H1 (cell line): ENCODE measurements around the gene GRM8. TPM values are rescaled to one million over a fixed set of nuclear protein-coding genes. Genes with fewer than 3 reads are reported as not detected.

ENCODE experiments used
- CTCF ChIA-PET: fragments of 300-600 bp; sonication (Branson Sonifier 250); formaldehyde crosslinking; loops from one replicate; lab custom pipeline; 2021; ENCODE audit not compliant: partially characterized antibody; lab: Charles Lee
- POLR2A ChIA-PET: fragments of 300-600 bp; sonication (Branson Sonifier 250); formaldehyde crosslinking; loops from one replicate; lab custom pipeline; 2021; ENCODE audit warnings: inconsistent platforms; ENCODE audit not compliant: partially characterized antibody; lab: Charles Lee
- DNase-seq, 2 experiments: peaks; one replicate each; pipeline versions ENCODE4 v3.0.0 to v3.0.0-alpha.2; 2010 to 2022; ENCODE audit warnings: low spot score in 2 of 2, low read depth in 1 of 2, mixed read lengths in 1 of 2
- FAIRE-seq: peaks from 2 replicates; lab custom pipeline; 2011; peaks lifted over from hg19 to GRCh38; lab: Jason Lieb, UNC
- H2AFZ ChIP-seq: 2 replicates; pipeline ENCODE4 v1.8.1; 2012; ENCODE audit warnings: low read length, inconsistent platforms
- H2AK5ac ChIP-seq: 2 replicates; pipeline ENCODE4 v1.6.1; 2013; ENCODE audit warnings: low read depth, low read length
- H2BK120ac ChIP-seq: replicated peaks from 2 replicates; pipeline ENCODE3; 2013; ENCODE audit warnings: low read depth, low read length, inconsistent platforms
- H2BK12ac ChIP-seq: 2 replicates; pipeline ENCODE4 v1.6.1; 2013; ENCODE audit warnings: low read depth, low read length
- H2BK15ac ChIP-seq: 2 replicates; pipeline ENCODE4 v1.6.1; 2013; ENCODE audit warnings: low read length
- H2BK20ac ChIP-seq: 2 replicates; pipeline ENCODE4 v1.6.1; 2013; ENCODE audit warnings: low read length
- H2BK5ac ChIP-seq: 2 replicates; pipeline ENCODE4 v1.6.1; 2013; ENCODE audit warnings: low read depth, low read length
- H3K14ac ChIP-seq: 2 replicates; pipeline ENCODE4 v1.6.1; 2013; ENCODE audit warnings: inconsistent platforms; ENCODE audit not compliant: insufficient read length
- H3K18ac ChIP-seq: 2 replicates; pipeline ENCODE4 v1.6.1; 2013; ENCODE audit warnings: low read length; ENCODE audit errors: extremely low read depth
- H3K23ac ChIP-seq: 2 replicates; pipeline ENCODE4 v1.6.1; 2013; ENCODE audit warnings: inconsistent platforms; ENCODE audit not compliant: insufficient read length
- H3K23me2 ChIP-seq: 2 replicates; pipeline ENCODE4 v1.6.1; 2013; ENCODE audit warnings: low read depth, low read length
- H3K27ac ChIP-seq: 2 replicates; pipeline ENCODE4 v1.6.1; 2011; ENCODE audit warnings: low read depth, low read length, inconsistent platforms
- H3K27me3 ChIP-seq, 4 experiments: replicated peaks in 1 of 4; 1 replicate in 1 of 4; 2 replicates in 3 of 4; pipeline versions ENCODE4 v1.6.1 to v1.8.1; 2011 to 2013; ENCODE audit warnings: low read length in 3 of 4, mild to moderate bottlenecking in 3 of 4, inconsistent platforms in 2 of 4, mixed read lengths in 2 of 4, moderate library complexity in 1 of 4; ENCODE audit not compliant: control insufficient read depth in 3 of 4, insufficient read depth in 3 of 4; ENCODE audit errors: extremely low read depth in 1 of 4
- H3K36me3 ChIP-seq, 4 experiments: 2 replicates each; pipeline versions ENCODE4 v1.6.1 to v1.8.1; 2011 to 2013; ENCODE audit warnings: mild to moderate bottlenecking in 4 of 4, low read length in 3 of 4, moderate library complexity in 2 of 4, control low read depth in 1 of 4, inconsistent platforms in 1 of 4; ENCODE audit not compliant: insufficient read depth in 4 of 4, control insufficient read depth in 2 of 4
- H3K4ac ChIP-seq: replicated peaks from 2 replicates; pipeline ENCODE3; 2013; ENCODE audit warnings: low read length, low read depth, mixed read lengths, inconsistent platforms; ENCODE audit not compliant: insufficient read length
- H3K4me1 ChIP-seq, 4 experiments: replicated peaks in 1 of 4; 1 replicate in 1 of 4; 2 replicates in 3 of 4; pipeline versions ENCODE4 v1.6.1 to v1.8.1; 2011 to 2013; ENCODE audit warnings: low read length in 3 of 4, inconsistent platforms in 2 of 4, mixed read lengths in 1 of 4; ENCODE audit not compliant: insufficient read depth in 4 of 4, control insufficient read depth in 3 of 4
- H3K4me2 ChIP-seq, 2 experiments: 2 replicates each; pipeline versions ENCODE4 v1.6.1 to v1.8.1; 2011 to 2013; ENCODE audit warnings: low read depth in 2 of 2, low read length in 2 of 2, control low read depth in 1 of 2, inconsistent platforms in 1 of 2, mild to moderate bottlenecking in 1 of 2; ENCODE audit not compliant: insufficient read depth in 1 of 2
- H3K4me3 ChIP-seq, 4 experiments: fragments of 200-600, 300-600 bp in 1 of 4; sonication (generic), shearing (Covaris generic), sonication (Bioruptor Twin) in 1 of 4; 2 replicates each; pipeline versions ENCODE4 v1.5.1 to v1.8.1; 2011 to 2016; ENCODE audit warnings: low read length in 4 of 4, low read depth in 3 of 4, control low read depth in 2 of 4, inconsistent platforms in 2 of 4, mild to moderate bottlenecking in 2 of 4, mixed read lengths in 1 of 4, moderate library complexity in 1 of 4; ENCODE audit not compliant: insufficient read depth in 2 of 4; ENCODE audit errors: extremely low read depth in 1 of 4
- H3K56ac ChIP-seq: replicated peaks from 2 replicates; pipeline ENCODE3; 2013; ENCODE audit warnings: low read depth, mild to moderate bottlenecking, mixed read lengths, low read length, inconsistent platforms; ENCODE audit not compliant: insufficient read length
- H3K79me1 ChIP-seq: 2 replicates; pipeline ENCODE4 v1.6.1; 2013; ENCODE audit warnings: low read depth, low read length, control low read depth
- H3K79me2 ChIP-seq, 2 experiments: 2 replicates each; pipeline versions ENCODE4 v1.6.1 to v1.8.1; 2012 to 2013; ENCODE audit warnings: low read length in 2 of 2, mild to moderate bottlenecking in 2 of 2, inconsistent platforms in 1 of 2; ENCODE audit not compliant: insufficient read depth in 2 of 2, control insufficient read depth in 1 of 2
- H3K9ac ChIP-seq, 4 experiments: replicated peaks in 1 of 4; 1 replicate in 1 of 4; 2 replicates in 3 of 4; pipeline versions ENCODE4 v1.6.1 to v1.8.1; 2011 to 2013; ENCODE audit warnings: low read depth in 3 of 4, low read length in 3 of 4, control low read depth in 2 of 4, mild to moderate bottlenecking in 2 of 4, moderate library complexity in 2 of 4, inconsistent platforms in 1 of 4; ENCODE audit errors: extremely low read depth in 1 of 4
- H3K9me3 ChIP-seq, 2 experiments: 2 replicates each; pipeline versions ENCODE4 v1.6.1 to v1.8.1; 2012 to 2013; ENCODE audit warnings: mild to moderate bottlenecking in 2 of 2, moderate library complexity in 2 of 2, control low read depth in 1 of 2, inconsistent platforms in 1 of 2, low read depth in 1 of 2, low read length in 1 of 2, mixed read lengths in 1 of 2; ENCODE audit not compliant: insufficient read depth in 2 of 2
- H4K20me1 ChIP-seq, 2 experiments: replicated peaks in 1 of 2; 2 replicates each; pipeline versions ENCODE3 to v1.8.1; 2011 to 2013; ENCODE audit warnings: inconsistent platforms in 2 of 2, low read length in 2 of 2, mild to moderate bottlenecking in 1 of 2; ENCODE audit not compliant: insufficient read depth in 2 of 2, control insufficient read depth in 1 of 2
- H4K5ac ChIP-seq: 2 replicates; pipeline ENCODE4 v1.6.1; 2013; ENCODE audit warnings: low read length, low read depth, mixed read lengths, inconsistent platforms; ENCODE audit not compliant: insufficient read length
- H4K8ac ChIP-seq: 2 replicates; pipeline ENCODE4 v1.8.0; 2013; ENCODE audit warnings: mild to moderate bottlenecking, moderate library complexity, low read length, inconsistent platforms; ENCODE audit not compliant: insufficient read depth; ENCODE audit errors: extremely low read depth
- H4K91ac ChIP-seq: replicated peaks from 2 replicates; pipeline ENCODE3; 2013; ENCODE audit warnings: low read length, mixed read lengths, inconsistent platforms; ENCODE audit not compliant: insufficient read length
- BCL11A ChIP-seq, 2 experiments: IDR thresholded peaks; one replicate each; pipeline ENCODE4 v1.6.1; 2011; ENCODE audit warnings: low read depth in 2 of 2, low read length in 2 of 2, mild to moderate bottlenecking in 2 of 2
- CBX8 ChIP-seq: fragments of 300-800, 300-1000 bp; sonication (generic); IDR thresholded peaks from 2 replicates; pipeline ENCODE4 v1.7.1; 2016; ENCODE audit warnings: low read depth, low read length, borderline replicate concordance
- CHD2 ChIP-seq: IDR thresholded peaks from 2 replicates; pipeline ENCODE4 v1.6.1; 2012; ENCODE audit warnings: low read length, improper control_type of control experiment
- KDM5A ChIP-seq: fragments of 200-600 bp; IDR thresholded peaks from 2 replicates; pipeline ENCODE4 v1.7.1; 2012; ENCODE audit warnings: mild to moderate bottlenecking, low read length, inconsistent platforms, mixed read lengths
- MAX ChIP-seq: IDR thresholded peaks from 2 replicates; pipeline ENCODE4 v1.6.1; 2012; ENCODE audit warnings: inconsistent platforms
- NRF1 ChIP-seq: IDR thresholded peaks from 2 replicates; pipeline ENCODE4 v1.6.1; 2011; ENCODE audit warnings: mild to moderate bottlenecking, low read depth, low read length, improper control_type of control experiment
- POLR2AphosphoS5 ChIP-seq: IDR thresholded peaks from 2 replicates; pipeline ENCODE4 v1.6.1; 2011; ENCODE audit warnings: low read depth, low read length
- RAD21 ChIP-seq, 2 experiments: IDR thresholded peaks in 1 of 2; conservative IDR thresholded peaks in 1 of 2; 2 replicates each; pipeline ENCODE4 v1.6.1; 2011; ENCODE audit warnings: low read depth in 2 of 2, low read length in 2 of 2, improper control_type of control experiment in 1 of 2, inconsistent platforms in 1 of 2, mild to moderate bottlenecking in 1 of 2, moderate library complexity in 1 of 2
- RFX5 ChIP-seq: IDR thresholded peaks from 2 replicates; pipeline ENCODE4 v1.6.1; 2011; ENCODE audit warnings: low read depth, low read length, improper control_type of control experiment, borderline replicate concordance
- SIN3A ChIP-seq, 2 experiments: IDR thresholded peaks in 1 of 2; conservative IDR thresholded peaks in 1 of 2; 2 replicates each; pipeline ENCODE4 v1.6.1; 2011 to 2012; ENCODE audit warnings: low read length in 2 of 2, improper control_type of control experiment in 1 of 2, low read depth in 1 of 2, mild to moderate bottlenecking in 1 of 2
- SIX5 ChIP-seq: IDR thresholded peaks from 2 replicates; pipeline ENCODE4 v1.6.1; 2011; ENCODE audit warnings: mild to moderate bottlenecking, low read depth, low read length
- SP2 ChIP-seq: IDR thresholded peaks from 2 replicates; pipeline ENCODE4 v1.6.1; 2012; ENCODE audit warnings: mild to moderate bottlenecking, low read length, inconsistent platforms
- TAF7 ChIP-seq: optimal IDR thresholded peaks from 2 replicates; pipeline ENCODE3; 2011; ENCODE audit warnings: low read depth, mild to moderate bottlenecking, inconsistent platforms, low read length, moderate library complexity, borderline replicate concordance
- WGBS, 2 experiments: shearing (Covaris generic) in 1 of 2; methylation state at CpG; one replicate each; pipeline versions ENCODE4 v1.1.6 to v1.1.7; 2013 to 2015; ENCODE audit warnings: low lambda C conversion rate in 2 of 2, mixed read lengths in 2 of 2, inconsistent platforms in 1 of 2, low coverage in 1 of 2, missing lambda C conversion rate in 1 of 2; ENCODE audit not compliant: insufficient replicate concordance in 2 of 2, insufficient coverage in 1 of 2, insufficient read length in 1 of 2; ENCODE audit errors: extremely low coverage in 1 of 2, missing lambda C conversion rate in 1 of 2; 5-methylcytosine and 5-hydroxymethylcytosine counted together
- polyA plus RNA-seq, 7 experiments: library from polyadenylated mRNA; depleted of rRNA in 3 of 7; stranded (reverse) in 5 of 7; unstranded in 2 of 7; fragments of >200 nt in 5 of 7; fragments of 200-250 nt in 2 of 7; gene quantifications; 1 replicate in 5 of 7; 2 replicates in 1 of 7; 4 replicates in 1 of 7; pipeline versions ENCODE4 v1.2.1 to v1.2.3, GENCODE V29; 2011 to 2013; ENCODE audit warnings: missing spikeins in 2 of 7, mixed read lengths in 2 of 7
- total RNA-seq: library from RNA; stranded (reverse); fragmentation: NEBNext Ultra II Directional; extraction: Animal tissue kit (Norgen Biotek cat#: 25700); gene quantifications from 2 replicates; pipeline ENCODE4 v1.2.1, GENCODE V29; 2021

The GRM8 gene
- total and polyA plus RNA-seq, 2 of the 8 experiments (the other 6 are each of a cell fraction or from before 2014, with no cell fraction given): 2.6 to 2.8 TPM

- Histone ChIP-seq H3K14ac (no peak overlapping the region), H4K8ac (no peak overlapping the region), H3K56ac (no peak overlapping the region), H3K4me1 (peaks cover 0 to 3% (median 0%) of the 10 kb centered on the region in 4 experiments; a peak in 1 of 7 replicates), H3K4me3 (no peak overlapping the region), H4K5ac (no peak overlapping the region), H3K23ac (no peak overlapping the region), H2BK5ac (no peak overlapping the region), H4K20me1 (no peaks in the 10 kb centered on the region), H3K27ac (no peak overlapping the region), H3K4me2 (no peak overlapping the region), H2AFZ (no peak overlapping the region), H3K79me1 (no peaks in the 10 kb centered on the region), H2BK12ac (no peak overlapping the region), H2BK15ac (no peak overlapping the region), H4K91ac (no peak overlapping the region), H3K36me3 (no peaks in the 10 kb centered on the region), H3K18ac (no peak overlapping the region), H3K9ac (no peak overlapping the region), H2AK5ac (no peak overlapping the region), H2BK20ac (no peak overlapping the region), H3K79me2 (no peaks in the 10 kb centered on the region), H3K4ac (no peak overlapping the region), H3K9me3 (no peaks in the 10 kb centered on the region), H2BK120ac (no peak overlapping the region), H3K27me3 (no peaks in the 10 kb centered on the region), H3K23me2 (no peaks in the 10 kb centered on the region)
- CTCF ChIA-PET: interaction anchor here (0.7 kb wide), 1 partner anchor 30 kb away, joined by 3 read pairs; no protein-coding TSS in a partner anchor
- FAIRE-seq (no peak), DNase-seq (no peak)
- POLR2A ChIA-PET: no interaction called here
- WGBS, 2 experiments: 93% methylated on average over 1 of the region's 2 CpGs; no CpG with 5 or more reads in 1 of the 2 experiments
- TF ChIP-seq MAX (no peak), POLR2AphosphoS5 (no peak), SIX5 (no peak), CHD2 (no peak), KDM5A (no peak), SIN3A (conservative IDR thresholded peaks at IDR 0.05 in 1 of 2, IDR thresholded peaks at IDR 0.05 in 1 of 2; ENCODE audit: low read depth in 1 of 2, low read length in 2 of 2) (no peak), CBX8 (no peak), RFX5 (no peak), TAF7 (no peak), BCL11A (IDR thresholded peaks at IDR 0.05; ENCODE audit: low read depth in 2 of 2, low read length in 2 of 2) (no peak), NRF1 (no peak), SP2 (no peak), RAD21 (IDR thresholded peaks at IDR 0.05 in 1 of 2, conservative IDR thresholded peaks at IDR 0.05 in 1 of 2; ENCODE audit: low read depth in 2 of 2, low read length in 2 of 2) (no peak)
Measured at GRCh38 chr7:126578338-126578737, 674.4 kb downstream of the GRM8 start.
